Gastroesophageal sphincter (tissue), 4 donors: ENCODE results near the gene CREB3. TPM values are rescaled to one million over a fixed set of nuclear protein-coding genes. Genes with fewer than 3 reads are reported as not detected.

ENCODE experiments used
- ATAC-seq: fragments of 150-250 bp; one replicate; pipeline ENCODE4 v1.9.1; 2016; ENCODE audit warnings: mild to moderate bottlenecking, moderate library complexity
- H3K27ac ChIP-seq, 4 donors: fragments of 200-600 bp; sonication (generic) in 3 of 4; 1 replicate in 3 of 4; 2 replicates in 1 of 4; pipeline ENCODE4 v1.5.1; 2016 to 2019
- H3K27me3 ChIP-seq: fragments of 200-600 bp; sonication (generic); one replicate; pipeline ENCODE4 v1.5.1; 2019
- H3K36me3 ChIP-seq, 2 donors: fragments of 200-600 bp; sonication (generic); one replicate each; pipeline ENCODE4 v1.5.1; 2019; ENCODE audit warnings: control low read depth in 1 of 2
- H3K4me1 ChIP-seq, 3 donors: fragments of 200-600 bp; sonication (generic); 1 replicate in 2 of 3; 2 replicates in 1 of 3; pipeline ENCODE4 v1.5.1; 2016 to 2019; ENCODE audit warnings: control low read depth in 2 of 3
- H3K4me3 ChIP-seq, 2 donors: fragments of 200-600 bp; sonication (generic); one replicate each; pipeline ENCODE4 v1.5.1; 2019; ENCODE audit warnings: mild to moderate bottlenecking in 1 of 2, moderate library complexity in 1 of 2
- H3K9me3 ChIP-seq, 3 donors: fragments of 200-600 bp; sonication (generic); one replicate each; pipeline ENCODE4 v1.5.1; 2017 to 2019; ENCODE audit warnings: control low read depth in 2 of 3
- CTCF ChIP-seq, 4 experiments: fragments of 200-600 bp in 2 of 4; fragments of 450-650 bp in 2 of 4; sonication (generic) in 1 of 4; IDR thresholded peaks; one replicate each; pipeline ENCODE4 v1.5.1; 2017 to 2019; ENCODE audit warnings: antibody characterized with exemption in 4 of 4, mild to moderate bottlenecking in 2 of 4, moderate library complexity in 2 of 4
- EP300 ChIP-seq: sonication (generic); formaldehyde crosslinking; IDR thresholded peaks from one replicate; pipeline ENCODE4 v1.6.1; 2017; ENCODE audit warnings: antibody characterized with exemption, mild to moderate bottlenecking
- POLR2A ChIP-seq, 2 donors: fragments of 450-650 bp; IDR thresholded peaks; one replicate each; pipeline ENCODE4 v1.6.1; 2017; ENCODE audit warnings: antibody characterized with exemption in 2 of 2, mild to moderate bottlenecking in 2 of 2, moderate library complexity in 1 of 2
- POLR2AphosphoS5 ChIP-seq: sonication (generic); formaldehyde crosslinking; IDR thresholded peaks from one replicate; pipeline ENCODE4 v1.6.1; 2017; ENCODE audit warnings: antibody characterized with exemption
- WGBS, 2 donors: methylation state at CpG; one replicate each; pipeline ENCODE4 v1.1.5; 2018; ENCODE audit warnings: low coverage in 1 of 2; 5-methylcytosine and 5-hydroxymethylcytosine counted together
- total RNA-seq, 4 donors: library from RNA; depleted of rRNA; stranded (reverse); fragments of >200 nt; gene quantifications; one replicate each; pipeline ENCODE4 v1.1.0, GENCODE V29; 2016

The CREB3 gene
- total RNA-seq, 4 donors from 2014 or later = 75.0 to 104 (median 83.7) TPM

GRCh38 chr9:35687306-35687705, 45.2 kb upstream of the CREB3 start:
- WGBS, 2 donors = 28 to 46% methylated on average over 2 of the region's 2 CpGs

DNA sequence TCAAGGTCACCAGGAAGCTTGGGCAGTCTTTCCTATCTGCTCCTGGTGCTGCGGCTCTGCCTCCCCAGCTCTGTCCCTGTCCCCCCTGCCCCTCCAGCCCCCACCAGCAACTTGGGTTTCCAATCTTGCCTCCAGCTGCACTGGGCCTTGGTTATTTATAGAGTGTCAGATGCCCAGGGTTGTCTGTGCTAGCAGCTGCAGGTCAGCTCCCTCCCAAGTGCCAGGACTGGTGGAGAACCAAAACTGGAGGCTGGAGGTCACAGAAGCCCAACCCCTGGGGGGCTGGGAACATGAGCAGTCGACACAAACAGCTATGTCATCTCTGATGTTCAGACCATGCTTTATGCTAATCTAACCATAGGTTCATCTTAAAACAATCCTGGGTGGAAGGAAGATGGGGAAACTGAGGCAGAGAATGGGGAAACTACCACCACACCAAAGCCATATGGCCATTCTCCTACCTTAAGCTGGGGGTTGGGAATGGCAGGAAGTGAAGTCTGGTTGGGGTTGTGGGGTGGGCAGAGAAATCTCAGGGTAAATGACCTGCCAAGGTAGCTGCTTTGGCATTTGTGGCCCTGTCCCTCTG, 44.4 kb upstream of the CREB3 start:
- 49 to 50% methylated on average over 1 to 2 of the region's 2 CpGs for WGBS, 2 donors
- Histone ChIP-seq H3K27me3 (no peaks in the 10 kb centered on the region), H3K4me1 (peaks cover 0 to 61% (median 0%) of the 10 kb centered on the region in 3 donors), H3K27ac (peak overlapping the region; percentile 96 to 99 (median 98)), H3K4me3 (peak overlapping the region; percentile 79 to 81), H3K9me3 (no peaks in the 10 kb centered on the region), H3K36me3 (peaks cover 0 to 55% of the 10 kb centered on the region in 2 donors)
- TF ChIP-seq EP300 (no peak), POLR2AphosphoS5 (peak; percentile 64), CTCF (IDR thresholded peaks at IDR 0.05) (no peak), POLR2A (IDR thresholded peaks at IDR 0.05) (peak in 1 of 2 donors; percentile 9)
- no peak for ATAC-seq

More at GRCh38 chr9:35687306-35687705, 45.2 kb upstream of the CREB3 start:
- no peaks in the 10 kb centered on the region for H3K9me3 ChIP-seq
- H3K36me3 ChIP-seq = peaks cover 0 to 63% of the 10 kb centered on the region in 2 donors
- peak overlapping the region; percentile 96 to 99 (median 98) for H3K27ac ChIP-seq
- H3K4me3 ChIP-seq = peak overlapping the region; percentile 79 to 81
- H3K4me1 ChIP-seq = peaks cover 0 to 61% (median 0%) of the 10 kb centered on the region in 3 donors
- ATAC-seq = no peak
- no peak for TF ChIP-seq EP300
- peak in 1 of 4 experiments; percentile 10 for TF ChIP-seq CTCF (IDR thresholded peaks at IDR 0.05)
- TF ChIP-seq POLR2AphosphoS5 = peak; percentile 9
- peak in 1 of 2 donors; percentile 19 for TF ChIP-seq POLR2A (IDR thresholded peaks at IDR 0.05)
- no peaks in the 10 kb centered on the region for H3K27me3 ChIP-seq

DNA sequence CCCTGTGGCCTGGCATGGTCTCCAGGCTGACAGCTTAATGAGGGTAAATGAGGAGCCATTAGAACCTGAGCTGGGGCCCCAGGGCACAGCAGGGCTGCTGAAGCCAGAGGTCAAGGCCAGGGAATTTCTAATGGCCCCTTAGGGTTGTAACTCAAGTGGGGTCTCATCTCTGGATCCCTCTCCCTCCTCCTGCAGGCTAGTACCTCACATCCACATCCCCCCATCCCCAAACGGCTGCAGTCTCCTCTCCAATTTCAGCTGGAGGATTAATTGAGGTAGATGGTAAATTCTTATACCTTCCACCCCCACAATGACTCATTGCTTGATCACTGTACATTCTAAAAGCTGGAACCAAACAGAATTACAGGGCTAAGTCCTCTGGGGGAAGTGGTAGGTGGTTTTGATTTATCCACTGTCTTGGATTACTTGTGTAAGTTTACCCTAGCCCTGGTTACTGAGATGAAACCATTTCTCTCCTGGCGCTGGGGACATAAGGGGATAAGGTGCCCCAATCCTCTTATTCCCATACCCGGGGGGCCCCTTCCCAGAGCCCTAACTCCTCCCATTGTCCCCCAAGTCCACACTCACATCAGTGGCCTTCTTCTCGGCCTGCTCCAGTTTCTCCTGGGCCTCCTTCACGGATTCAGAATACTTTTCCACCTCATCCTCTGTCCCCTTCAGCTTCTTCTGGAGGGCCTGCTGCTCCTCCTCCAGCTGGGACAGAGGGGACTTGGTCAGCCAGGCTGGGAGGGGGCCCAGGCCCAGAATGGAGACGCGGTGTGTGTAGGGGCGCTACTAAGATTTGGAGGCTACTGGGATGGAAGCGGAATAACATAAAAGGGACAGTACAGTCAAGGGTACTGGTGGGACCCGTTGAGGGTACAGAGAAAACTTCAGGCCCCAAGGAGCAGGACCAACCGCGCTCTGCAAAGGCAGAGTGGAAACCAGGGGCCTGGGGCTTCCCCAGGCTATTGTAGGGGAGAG, 43.6 kb upstream of the CREB3 start:
- TF ChIP-seq EP300 (no peak), POLR2A (IDR thresholded peaks at IDR 0.05) (peak in 1 of 2 donors; percentile 20), CTCF (IDR thresholded peaks at IDR 0.05) (no peak), POLR2AphosphoS5 (peak; percentile 56)
- peaks cover 0 to 47% of the 10 kb centered on the region in 2 donors for H3K36me3 ChIP-seq
- WGBS, 2 donors = 12 to 30% methylated on average over 6 to 11 of the region's 12 CpGs

DNA sequence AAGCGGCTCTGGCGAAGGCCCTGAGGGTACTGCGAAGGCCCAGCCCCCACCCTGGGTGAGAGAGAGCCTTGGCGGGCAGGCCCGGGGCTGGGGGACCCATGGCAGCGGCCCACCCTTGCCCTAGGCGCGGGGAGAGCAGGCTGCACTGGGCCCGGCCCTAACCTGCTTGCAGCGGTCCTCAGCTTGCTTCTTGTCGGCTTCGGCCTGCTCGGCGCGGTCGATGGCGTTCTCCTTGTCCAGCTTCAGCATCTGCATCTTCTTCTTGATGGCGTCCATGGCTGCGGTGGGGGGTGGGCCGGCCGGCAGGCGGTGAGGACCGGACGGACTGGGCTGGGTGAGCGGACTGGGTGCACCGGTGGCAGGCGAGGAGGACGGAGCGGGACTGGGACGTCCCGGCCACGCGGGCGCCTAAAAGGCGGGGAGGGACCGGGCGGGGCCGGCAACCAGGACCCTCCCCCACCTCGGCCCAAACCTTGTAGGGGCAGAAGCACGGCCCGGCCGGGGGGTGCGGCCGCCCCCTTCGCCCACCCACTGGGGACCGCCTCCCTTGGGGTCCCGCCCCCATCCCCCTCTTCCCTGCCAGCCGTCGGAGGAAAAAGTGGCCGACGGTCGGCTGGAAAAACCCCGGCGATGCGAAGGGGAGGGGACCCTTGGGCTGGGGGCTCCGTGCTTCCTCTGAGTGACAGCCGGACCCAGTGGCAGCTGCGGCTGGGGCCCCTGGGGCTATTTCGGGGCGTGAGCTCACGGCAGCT, 42.7 kb upstream of the CREB3 start, which contains the start of gene TPM2:
TPM2 (minus strand) TSS at position 384 of the 752 bp plus-strand sequence; CDS start at position 276, 108 bp downstream.
- TF ChIP-seq POLR2AphosphoS5 = peak; percentile 100
- TF ChIP-seq EP300 = no peak
- peak in 1 of 4 experiments; percentile 10 for TF ChIP-seq CTCF (IDR thresholded peaks at IDR 0.05)
- TF ChIP-seq POLR2A (IDR thresholded peaks at IDR 0.05) = peak; percentile 99
- 11 to 27% methylated on average over 2 to 11 of the region's 61 CpGs for WGBS, 2 donors

More for the DNA sequence above, 43.6 kb upstream of the CREB3 start:
- H3K4me1 ChIP-seq = peaks cover 0 to 55% (median 0%) of the 10 kb centered on the region in 3 donors
- peak overlapping the region; percentile 96 to 99 (median 98) for H3K27ac ChIP-seq
- H3K9me3 ChIP-seq = no peaks in the 10 kb centered on the region
- H3K27me3 ChIP-seq = no peaks in the 10 kb centered on the region
- ATAC-seq = no peak
- peak overlapping the region; percentile 79 to 81 for H3K4me3 ChIP-seq

More for the DNA sequence above, 42.7 kb upstream of the CREB3 start, which contains the start of gene TPM2:
- peaks cover 0 to 54% (median 0%) of the 10 kb centered on the region in 3 donors for H3K4me1 ChIP-seq
- no peaks in the 10 kb centered on the region for H3K27me3 ChIP-seq
- peak within 1 kb of the TSS; percentile 96 to 99 (median 98) for H3K27ac ChIP-seq
- H3K36me3 ChIP-seq = peaks cover 0 to 38% of the 10 kb centered on the region in 2 donors
- H3K9me3 ChIP-seq = no peaks in the 10 kb centered on the region
- H3K4me3 ChIP-seq = peak within 1 kb of the TSS; percentile 79 to 81
- ATAC-seq = peak; percentile 65
